Measurements from ENCODE around the gene EXD3. TPM values are rescaled to one million over a fixed set of nuclear protein-coding genes. Genes with fewer than 3 reads are reported as not detected.
"Not testable (repeated sequence)": the region's sequence is repeated elsewhere in the genome, so short reads cannot be mapped to it uniquely, and the experiment has no call there.

EXD3 gene
- total RNA-seq, 1 donor from 2014 or later: 24.5 TPM

- H3K27me3 Mint-ChIP-seq (ENCODE audit: unreplicated experiment); H3K4me3 Mint-ChIP-seq (ENCODE audit: unreplicated experiment); H3K27ac Mint-ChIP-seq (ENCODE audit: unreplicated experiment); DNase-seq; H3K9me3 Mint-ChIP-seq (ENCODE audit: unreplicated experiment); H3K4me1 Mint-ChIP-seq (ENCODE audit: low read depth, unreplicated experiment): not testable (repeated sequence)
- H3K36me3 Mint-ChIP-seq (ENCODE audit: unreplicated experiment): peaks cover 18% of the 10 kb centered on the region
These were observed 95.1 kb downstream of the EXD3 start for GRCh38 chr9:137327641-137328550.

GRCh38 chr9:137326445-137327065, 96.4 kb downstream of the EXD3 start:
- H3K4me1 Mint-ChIP-seq (ENCODE audit: low read depth, unreplicated experiment): peaks cover 1% of the 10 kb centered on the region

GRCh38 chr9:137325799-137326198, 97.2 kb downstream of the EXD3 start:
- peaks cover 4% of the 10 kb centered on the region for H3K27me3 Mint-ChIP-seq (ENCODE audit: unreplicated experiment)
- H3K9me3 Mint-ChIP-seq (ENCODE audit: unreplicated experiment): peaks cover 9% of the 10 kb centered on the region
- no peak for TF ChIP-seq CTCF (IDR thresholded peaks at IDR 0.05; ENCODE audit: partially characterized antibody, unreplicated experiment)
- H3K4me3 Mint-ChIP-seq (ENCODE audit: unreplicated experiment): no peak overlapping the region
- no peak for DNase-seq
- peaks cover 10% of the 10 kb centered on the region for H3K36me3 Mint-ChIP-seq (ENCODE audit: unreplicated experiment)
- H3K27ac Mint-ChIP-seq (ENCODE audit: unreplicated experiment): no peak overlapping the region
- H3K4me1 Mint-ChIP-seq (ENCODE audit: low read depth, unreplicated experiment): peaks cover 1% of the 10 kb centered on the region

More at GRCh38 chr9:137326445-137327065, 96.4 kb downstream of the EXD3 start:
- Mint-ChIP-seq H3K9me3 (ENCODE audit: unreplicated experiment) (peaks cover 12% of the 10 kb centered on the region), H3K36me3 (ENCODE audit: unreplicated experiment) (peaks cover 10% of the 10 kb centered on the region), H3K4me3 (ENCODE audit: unreplicated experiment) (no peak overlapping the region), H3K27me3 (ENCODE audit: unreplicated experiment) (peaks cover 4% of the 10 kb centered on the region), H3K27ac (ENCODE audit: unreplicated experiment) (no peak overlapping the region)
- no peak for DNase-seq
- TF ChIP-seq CTCF (IDR thresholded peaks at IDR 0.05; ENCODE audit: partially characterized antibody, unreplicated experiment): no peak

- DNase-seq: no peak
- Mint-ChIP-seq H3K9me3 (ENCODE audit: unreplicated experiment) (peaks cover 9% of the 10 kb centered on the region), H3K4me3 (ENCODE audit: unreplicated experiment) (no peak overlapping the region), H3K27me3 (ENCODE audit: unreplicated experiment) (peaks cover 3% of the 10 kb centered on the region), H3K4me1 (ENCODE audit: low read depth, unreplicated experiment) (peaks cover 1% of the 10 kb centered on the region), H3K36me3 (ENCODE audit: unreplicated experiment) (peaks cover 10% of the 10 kb centered on the region), H3K27ac (ENCODE audit: unreplicated experiment) (no peak overlapping the region)
- no peak for TF ChIP-seq CTCF (IDR thresholded peaks at IDR 0.05; ENCODE audit: partially characterized antibody, unreplicated experiment)
These were observed 97.8 kb downstream of the EXD3 start for GRCh38 chr9:137325124-137325523.

GRCh38 chr9:137323531-137324331, 99.2 kb downstream of the EXD3 start:
- H3K4me1 Mint-ChIP-seq (ENCODE audit: low read depth, unreplicated experiment): peaks cover 4% of the 10 kb centered on the region

More at GRCh38 chr9:137323531-137324331, 99.2 kb downstream of the EXD3 start:
- TF ChIP-seq CTCF (IDR thresholded peaks at IDR 0.05; ENCODE audit: partially characterized antibody, unreplicated experiment): no peak
- H3K4me3 Mint-ChIP-seq (ENCODE audit: unreplicated experiment): no peak overlapping the region
- H3K27ac Mint-ChIP-seq (ENCODE audit: unreplicated experiment): no peak overlapping the region
- peaks cover 3% of the 10 kb centered on the region for H3K27me3 Mint-ChIP-seq (ENCODE audit: unreplicated experiment)
- peaks cover 10% of the 10 kb centered on the region for H3K36me3 Mint-ChIP-seq (ENCODE audit: unreplicated experiment)
- H3K9me3 Mint-ChIP-seq (ENCODE audit: unreplicated experiment): peaks cover 9% of the 10 kb centered on the region
- DNase-seq: no peak

Measured in glutamatergic neuron (in vitro differentiated cells).